ENCODE results near the gene PRRT1. TPM values are rescaled to one million over a fixed set of nuclear protein-coding genes. Genes with fewer than 3 reads are reported as not detected.
A peak's percentile ranks its signal among the peaks of the same experiment; 100 is the strongest.

The PRRT1 gene
- total RNA-seq, 2 experiments from 2014 or later = 0.47 to 2.4 TPM

DNA sequence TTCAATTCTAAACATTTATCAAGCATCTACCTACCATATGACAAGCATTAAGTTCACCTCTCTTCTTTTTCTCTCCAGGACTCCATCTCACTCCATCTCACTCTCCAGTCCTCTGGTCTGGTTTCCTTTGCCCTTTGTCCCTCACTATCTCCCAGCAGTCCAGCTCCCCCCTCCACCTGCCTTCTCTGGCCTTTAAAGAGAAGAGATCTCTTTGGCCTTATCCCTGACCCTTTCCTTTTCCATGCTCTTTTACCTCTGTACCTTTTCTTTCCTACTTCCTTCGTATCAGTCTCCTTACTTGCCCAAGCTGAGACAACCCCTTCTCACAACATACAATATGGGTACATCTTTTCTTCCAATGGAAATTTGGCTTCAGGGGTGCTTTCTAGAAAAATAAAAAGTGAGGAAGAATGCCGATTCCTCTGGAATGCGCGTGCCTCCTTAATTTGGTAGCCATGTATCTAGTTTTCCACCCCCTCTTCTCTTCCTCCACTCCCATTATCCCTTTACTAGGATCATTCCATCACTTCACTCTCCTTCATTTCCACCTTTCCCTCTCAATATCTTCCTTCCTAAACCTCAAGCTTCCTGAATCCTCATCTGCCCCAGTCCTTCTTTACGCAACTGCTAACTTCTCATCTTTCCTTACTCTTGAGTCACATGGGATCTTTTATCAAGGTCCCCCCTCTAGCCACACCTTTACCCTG lies 24.9 kb upstream of the PRRT1 start:
- BruUV-seq (replicated peaks) = TSS peak; percentile 84
- POLR2A ChIA-PET = interaction anchor here (0.5 to 2.1 kb wide), 8 partner anchors 12 to 1760 kb away, joined by 3 to 11 read pairs (median 4); partner anchors contain the start of genes ATF6B, GPSM3 and PBX2

DNA sequence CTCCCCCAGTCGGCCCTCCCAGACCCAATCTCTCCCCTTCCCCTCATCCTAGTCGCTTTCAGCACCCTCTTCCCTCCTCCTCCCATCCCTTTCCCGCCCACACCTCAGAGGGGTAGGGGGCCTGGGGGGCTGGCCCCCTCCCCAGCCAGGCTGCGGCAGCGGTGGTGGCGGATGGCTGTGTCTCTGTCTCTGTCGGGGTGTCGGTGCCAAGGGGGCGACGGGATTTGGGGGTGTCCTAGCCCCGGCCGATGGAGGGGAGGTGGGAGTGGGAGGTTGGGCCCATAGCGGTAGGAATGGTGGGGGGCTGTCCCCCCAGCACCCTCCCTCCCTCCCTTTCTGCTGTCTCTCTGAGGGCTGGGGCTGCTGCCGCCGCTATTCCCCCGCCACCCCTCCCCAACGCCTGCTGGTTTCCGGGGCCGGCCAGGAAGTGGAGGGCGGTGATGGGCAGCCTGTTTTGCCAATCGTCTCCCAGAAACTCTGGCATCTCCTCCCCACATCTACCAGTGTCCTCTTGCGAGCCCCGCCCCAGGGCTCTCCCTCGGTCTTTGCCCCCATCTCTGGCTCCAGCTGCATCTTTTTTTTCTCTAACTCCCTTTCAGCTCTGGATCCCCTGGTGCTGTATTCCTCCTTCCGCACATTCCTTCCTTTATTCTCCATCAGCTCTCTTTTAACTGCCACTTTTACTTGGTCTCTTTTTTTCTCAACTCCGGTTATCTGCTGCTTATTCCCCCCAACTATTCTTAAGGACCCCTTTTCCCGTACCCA lies 24.2 kb upstream of the PRRT1 start, which contains the start of gene AGPAT1:
TSS of gene AGPAT1 (minus strand) at position 374 of the 765 bp plus-strand sequence. CDS start 4,588 bp downstream, outside the sequence.
- Histone ChIP-seq H3K9me2 (ENCODE audit: insufficient read depth, low read length) (no peaks in the 10 kb centered on the region), H3K4me1 (ENCODE audit: insufficient read depth, low read length, poor library complexity, severe bottlenecking) (peaks cover 44% of the 10 kb centered on the region), H2AFZ (ENCODE audit: low read length) (peak within 1 kb of the TSS; percentile 49; the same call in 1 of the 2 replicates), H3K4me3 (ENCODE audit: low read depth, low read length, poor library complexity, severe bottlenecking) (peak within 1 kb of the TSS; percentile 87), H3K36me3 (ENCODE audit: insufficient read depth, low read length) (peaks cover 4% of the 10 kb centered on the region; the same call in 1 of the 2 replicates), H3K27ac (ENCODE audit: low read depth, low read length, poor library complexity, severe bottlenecking) (peak within 1 kb of the TSS; percentile 56), H3K4me2 (ENCODE audit: low read length) (peak within 1 kb of the TSS; percentile 96), H4K20me1 (ENCODE audit: insufficient read depth, low read length) (no peaks in the 10 kb centered on the region), H3K79me2 (ENCODE audit: insufficient read depth, low read depth, low read length) (peaks cover 14% of the 10 kb centered on the region; the same call in 1 of the 2 replicates), H3K9me3 (ENCODE audit: low read length) (no peaks in the 10 kb centered on the region)
- POLR2A ChIA-PET = interaction anchor here (0.5 to 2.1 kb wide), 6 partner anchors 13 to 1761 kb away, joined by 3 to 11 read pairs (median 4); partner anchors contain the start of genes GPSM3 and PBX2
- CTCF ChIA-PET (ENCODE audit: unreplicated experiment) = no interaction called here
- TF ChIP-seq, protein P1, sequence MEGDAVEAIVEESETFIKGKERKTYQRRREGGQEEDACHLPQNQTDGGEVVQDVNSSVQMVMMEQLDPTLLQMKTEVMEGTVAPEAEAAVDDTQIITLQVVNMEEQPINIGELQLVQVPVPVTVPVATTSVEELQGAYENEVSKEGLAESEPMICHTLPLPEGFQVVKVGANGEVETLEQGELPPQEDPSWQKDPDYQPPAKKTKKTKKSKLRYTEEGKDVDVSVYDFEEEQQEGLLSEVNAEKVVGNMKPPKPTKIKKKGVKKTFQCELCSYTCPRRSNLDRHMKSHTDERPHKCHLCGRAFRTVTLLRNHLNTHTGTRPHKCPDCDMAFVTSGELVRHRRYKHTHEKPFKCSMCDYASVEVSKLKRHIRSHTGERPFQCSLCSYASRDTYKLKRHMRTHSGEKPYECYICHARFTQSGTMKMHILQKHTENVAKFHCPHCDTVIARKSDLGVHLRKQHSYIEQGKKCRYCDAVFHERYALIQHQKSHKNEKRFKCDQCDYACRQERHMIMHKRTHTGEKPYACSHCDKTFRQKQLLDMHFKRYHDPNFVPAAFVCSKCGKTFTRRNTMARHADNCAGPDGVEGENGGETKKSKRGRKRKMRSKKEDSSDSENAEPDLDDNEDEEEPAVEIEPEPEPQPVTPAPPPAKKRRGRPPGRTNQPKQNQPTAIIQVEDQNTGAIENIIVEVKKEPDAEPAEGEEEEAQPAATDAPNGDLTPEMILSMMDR (conservative IDR thresholded peaks at IDR 0.05; ENCODE audit: low read length) = no peak
- no peak for TF ChIP-seq EZH2phosphoT487 (IDR thresholded peaks at IDR 0.05; ENCODE audit: borderline replicate concordance, low read depth, low read length)
- BruUV-seq (replicated peaks) = no TSS peak
- DNase-seq (ENCODE audit: low spot score) = peak; percentile 96
- intact Hi-C loops (cut with micrococcal nuclease; ENCODE audit: unreplicated experiment) = loop anchor here (2.0 kb wide), 1 partner anchor 21 kb away; the partner anchor contains the start of gene PPT2

More for the DNA sequence above, 24.9 kb upstream of the PRRT1 start:
- CTCF ChIA-PET (ENCODE audit: unreplicated experiment) = interaction anchor here (1.3 kb wide), 1 partner anchor 16 kb away, joined by 3 read pairs; the partner anchor contains the start of gene GPSM3
- H3K36me3 ChIP-seq (ENCODE audit: insufficient read depth, low read length) = peaks cover 9% of the 10 kb centered on the region; the same call in 1 of the 2 replicates
- no peak for DNase-seq (ENCODE audit: low spot score)
- H2AFZ ChIP-seq (ENCODE audit: low read length) = peak overlapping the region; percentile 68; the same call in 1 of the 2 replicates
- H3K4me3 ChIP-seq (ENCODE audit: low read depth, low read length, poor library complexity, severe bottlenecking) = peak overlapping the region; percentile 87
- H3K27ac ChIP-seq (ENCODE audit: low read depth, low read length, poor library complexity, severe bottlenecking) = peak overlapping the region; percentile 56
- no peaks in the 10 kb centered on the region for H3K9me2 ChIP-seq (ENCODE audit: insufficient read depth, low read length)
- no peaks in the 10 kb centered on the region for H4K20me1 ChIP-seq (ENCODE audit: insufficient read depth, low read length)
- intact Hi-C loops (cut with micrococcal nuclease; ENCODE audit: unreplicated experiment) = loop anchor here (2.0 kb wide), 1 partner anchor 22 kb away; the partner anchor contains the start of gene PPT2
- peak overlapping the region; percentile 96 for H3K4me2 ChIP-seq (ENCODE audit: low read length)
- H3K4me1 ChIP-seq (ENCODE audit: insufficient read depth, low read length, poor library complexity, severe bottlenecking) = peaks cover 44% of the 10 kb centered on the region
- TF ChIP-seq, protein P1 (conservative IDR thresholded peaks at IDR 0.05; ENCODE audit: low read length) = no peak
- no peak for TF ChIP-seq EZH2phosphoT487 (IDR thresholded peaks at IDR 0.05; ENCODE audit: borderline replicate concordance, low read depth, low read length)
- H3K9me3 ChIP-seq (ENCODE audit: low read length) = no peaks in the 10 kb centered on the region
- peaks cover 14% of the 10 kb centered on the region; the same call in 1 of the 2 replicates for H3K79me2 ChIP-seq (ENCODE audit: insufficient read depth, low read depth, low read length)

All from OCI-LY7 (cell line).